Tibial nerve (tissue), 4 donors: Measurements from ENCODE around the gene WDR72. TPM values are rescaled to one million over a fixed set of nuclear protein-coding genes. Genes with fewer than 3 reads are reported as not detected.
"Not testable (repeated sequence)": the region's sequence is repeated elsewhere in the genome, so short reads cannot be mapped to it uniquely, and the experiment has no call there.

Source experiments
- DNase-seq, 2 donors: peaks; one replicate each; pipeline ENCODE4 v3.0.0-alpha.2; 2019; ENCODE audit warnings: low spot score in 2 of 2
- H3K27ac ChIP-seq, 4 donors: fragments of 200-600 bp; sonication (generic) in 3 of 4; one replicate each; pipeline ENCODE4 v1.5.1; 2017 to 2019; ENCODE audit warnings: mild to moderate bottlenecking in 1 of 4
- H3K27me3 ChIP-seq, 2 donors: fragments of 200-600 bp; sonication (generic) in 1 of 2; one replicate each; pipeline versions ENCODE4 v1.5.1 to v1.6.0; 2017 to 2019
- H3K36me3 ChIP-seq, 3 donors: fragments of 200-600 bp; sonication (generic); one replicate each; pipeline ENCODE4 v1.5.1; 2018 to 2019
- H3K4me1 ChIP-seq, 4 donors: fragments of 200-600 bp; sonication (generic) in 3 of 4; one replicate each; pipeline ENCODE4 v1.5.1; 2017 to 2019
- H3K4me3 ChIP-seq, 4 donors: fragments of 200-600 bp; sonication (generic) in 3 of 4; one replicate each; pipeline ENCODE4 v1.5.1; 2017 to 2019; ENCODE audit warnings: mild to moderate bottlenecking in 1 of 4, moderate library complexity in 1 of 4
- H3K9me3 ChIP-seq, 4 donors: fragments of 200-600 bp; sonication (generic) in 3 of 4; one replicate each; pipeline ENCODE4 v1.5.1; 2017 to 2019
- EP300 ChIP-seq, 2 donors: sonication (generic); formaldehyde crosslinking; IDR thresholded peaks; one replicate each; pipeline ENCODE4 v1.6.1; 2017; ENCODE audit warnings: antibody characterized with exemption in 2 of 2, mild to moderate bottlenecking in 1 of 2
- POLR2A ChIP-seq, 2 donors: fragments of 450-650 bp; IDR thresholded peaks; one replicate each; pipeline ENCODE4 v1.6.1; 2017; ENCODE audit warnings: antibody characterized with exemption in 2 of 2, mild to moderate bottlenecking in 2 of 2, moderate library complexity in 2 of 2
- WGBS, 2 donors: methylation state at CpG; one replicate each; pipeline ENCODE4 v1.1.5; 2018; 5-methylcytosine and 5-hydroxymethylcytosine counted together
- total RNA-seq, 4 donors: library from RNA; depleted of rRNA; stranded (reverse); fragments of >200 nt; gene quantifications; one replicate each; pipeline ENCODE4 v1.1.0, GENCODE V29; 2016
- TF ChIP-seq, protein P1 (sequence below), 5 experiments: fragments of 200-600 bp in 3 of 5; fragments of 450-650 bp in 2 of 5; sonication (generic) in 3 of 5; IDR thresholded peaks; one replicate each; pipeline ENCODE4 v1.5.1; 2016 to 2019; ENCODE audit warnings: antibody characterized with exemption in 5 of 5, mild to moderate bottlenecking in 3 of 5, moderate library complexity in 2 of 5

The WDR72 gene
- total RNA-seq, 4 donors from 2014 or later = not detected

DNA sequence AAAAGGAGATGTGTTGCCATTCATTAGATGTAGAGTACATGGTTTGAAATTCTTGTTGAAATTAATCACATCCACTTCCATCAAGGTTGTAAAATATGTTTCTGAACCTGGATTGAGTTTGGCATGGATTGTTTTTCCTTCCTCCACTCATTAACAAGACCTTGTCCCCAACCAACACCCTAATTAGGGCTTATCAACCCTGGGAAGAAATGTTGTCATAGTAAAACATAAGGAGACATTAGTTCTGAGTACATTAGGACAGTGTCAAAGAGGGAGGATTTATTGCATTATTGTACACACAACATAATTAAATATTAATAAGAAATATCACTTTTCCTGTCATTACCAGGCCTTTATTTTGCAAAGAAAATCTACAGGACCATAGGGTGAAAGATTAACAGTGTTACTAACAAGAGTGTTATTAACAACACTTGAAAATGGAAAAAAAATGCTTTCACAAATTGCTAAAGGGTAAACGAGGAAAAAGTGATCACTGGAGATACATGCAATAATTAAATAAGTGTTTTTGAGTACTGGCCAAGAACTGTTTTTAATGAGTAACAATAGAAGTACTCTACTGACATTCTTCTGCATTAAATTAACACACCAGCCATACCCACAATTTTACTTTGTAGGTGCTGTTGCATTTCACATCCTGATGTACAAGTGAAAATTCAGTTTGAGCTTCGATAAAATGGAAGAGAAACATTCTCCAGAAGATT is 30.4 kb upstream of the WDR72 start:
- Histone ChIP-seq H3K27me3 (no peaks in the 10 kb centered on the region), H3K36me3 (no peaks in the 10 kb centered on the region), H3K4me3 (no peak overlapping the region), H3K9me3 (no peaks in the 10 kb centered on the region), H3K27ac (no peak overlapping the region), H3K4me1 (no peaks in the 10 kb centered on the region)
- no peak for DNase-seq
- WGBS, 2 donors = 35 to 53% methylated on average over 2 of the region's 2 CpGs
- TF ChIP-seq EP300 (IDR thresholded peaks at IDR 0.05) = no peak
- TF ChIP-seq POLR2A (IDR thresholded peaks at IDR 0.05) = no peak
- TF ChIP-seq, protein P1, sequence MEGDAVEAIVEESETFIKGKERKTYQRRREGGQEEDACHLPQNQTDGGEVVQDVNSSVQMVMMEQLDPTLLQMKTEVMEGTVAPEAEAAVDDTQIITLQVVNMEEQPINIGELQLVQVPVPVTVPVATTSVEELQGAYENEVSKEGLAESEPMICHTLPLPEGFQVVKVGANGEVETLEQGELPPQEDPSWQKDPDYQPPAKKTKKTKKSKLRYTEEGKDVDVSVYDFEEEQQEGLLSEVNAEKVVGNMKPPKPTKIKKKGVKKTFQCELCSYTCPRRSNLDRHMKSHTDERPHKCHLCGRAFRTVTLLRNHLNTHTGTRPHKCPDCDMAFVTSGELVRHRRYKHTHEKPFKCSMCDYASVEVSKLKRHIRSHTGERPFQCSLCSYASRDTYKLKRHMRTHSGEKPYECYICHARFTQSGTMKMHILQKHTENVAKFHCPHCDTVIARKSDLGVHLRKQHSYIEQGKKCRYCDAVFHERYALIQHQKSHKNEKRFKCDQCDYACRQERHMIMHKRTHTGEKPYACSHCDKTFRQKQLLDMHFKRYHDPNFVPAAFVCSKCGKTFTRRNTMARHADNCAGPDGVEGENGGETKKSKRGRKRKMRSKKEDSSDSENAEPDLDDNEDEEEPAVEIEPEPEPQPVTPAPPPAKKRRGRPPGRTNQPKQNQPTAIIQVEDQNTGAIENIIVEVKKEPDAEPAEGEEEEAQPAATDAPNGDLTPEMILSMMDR (IDR thresholded peaks at IDR 0.05) = no peak

DNA sequence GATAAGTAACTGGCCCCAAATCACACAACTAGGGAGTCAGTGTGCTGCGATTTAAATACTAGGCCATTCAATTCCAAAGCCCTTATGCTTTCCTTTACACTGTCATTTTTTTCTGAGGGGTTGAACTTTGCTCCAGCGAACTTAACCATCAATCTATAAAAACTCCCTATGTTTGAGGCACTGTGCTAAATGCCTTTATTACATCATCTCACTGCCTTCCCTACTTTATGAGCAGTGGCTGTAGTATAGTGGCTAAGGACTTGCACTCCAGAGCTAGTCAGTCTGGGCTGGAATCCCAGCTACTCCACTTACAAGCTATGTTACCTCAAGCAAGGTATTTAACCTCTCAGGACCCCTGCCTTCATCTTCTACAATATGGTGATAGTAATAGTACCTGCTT is 26.9 kb upstream of the WDR72 start:
- Histone ChIP-seq H3K4me1 (no peaks in the 10 kb centered on the region), H3K9me3 (no peaks in the 10 kb centered on the region), H3K4me3 (no peak overlapping the region), H3K36me3 (no peaks in the 10 kb centered on the region), H3K27ac (no peak overlapping the region), H3K27me3 (no peaks in the 10 kb centered on the region)
- TF ChIP-seq EP300 (IDR thresholded peaks at IDR 0.05) (no peak), POLR2A (IDR thresholded peaks at IDR 0.05) (no peak)
- TF ChIP-seq, protein P1 (IDR thresholded peaks at IDR 0.05) = no peak
- WGBS, 2 donors = 62 to 80% methylated on average over 2 of the region's 2 CpGs
- no peak for DNase-seq

DNA sequence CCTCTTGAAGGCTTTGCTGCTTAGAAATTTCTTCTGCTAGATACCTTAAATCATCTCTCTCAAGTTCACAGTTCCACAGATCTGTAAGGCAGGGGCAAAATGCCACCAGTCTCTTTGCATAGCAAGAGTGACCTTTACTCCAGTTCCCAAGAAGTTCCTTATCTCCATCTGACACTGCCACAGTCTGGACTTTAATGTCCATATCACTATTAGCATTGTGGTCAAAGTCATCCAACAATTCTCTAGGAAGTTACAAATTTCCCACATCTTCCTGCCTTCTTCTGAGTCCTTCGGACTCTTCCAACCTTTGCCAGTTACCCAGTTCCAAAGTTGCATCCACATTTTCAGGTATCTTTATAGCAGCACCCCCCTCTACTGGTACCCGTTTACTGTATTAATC is 25.8 kb upstream of the WDR72 start:
- not testable (repeated sequence) for H3K9me3 ChIP-seq, H3K4me3 ChIP-seq, H3K27me3 ChIP-seq, DNase-seq, H3K27ac ChIP-seq, H3K4me1 ChIP-seq, H3K36me3 ChIP-seq
- WGBS, 2 donors = 84 to 88% methylated on average over 2 of the region's 2 CpGs

DNA sequence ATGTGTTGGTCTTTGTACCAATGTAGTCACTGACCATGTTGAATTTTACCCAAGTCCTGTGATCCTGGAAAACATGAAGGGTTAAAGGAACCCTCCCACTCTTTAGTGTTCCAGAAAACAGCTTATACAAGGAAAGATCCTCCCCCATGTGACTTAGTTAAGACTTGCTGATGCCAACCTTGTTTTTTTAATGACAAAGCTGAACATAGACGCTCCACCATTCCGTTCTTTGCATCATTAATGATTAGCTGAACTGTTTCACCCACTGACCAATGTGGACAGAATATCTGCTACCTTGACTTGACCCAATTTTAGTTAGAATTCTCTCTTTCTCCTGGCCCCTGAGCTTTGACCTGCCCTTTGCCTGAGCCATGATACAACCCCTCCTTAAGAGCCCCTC is 3.5 kb upstream of the WDR72 start:
- 83 to 90% methylated on average over 2 of the region's 2 CpGs for WGBS, 2 donors
- no peak overlapping the region for H3K27ac ChIP-seq
- no peaks in the 10 kb centered on the region for H3K36me3 ChIP-seq
- TF ChIP-seq POLR2A (IDR thresholded peaks at IDR 0.05) (no peak), EP300 (IDR thresholded peaks at IDR 0.05) (no peak)
- TF ChIP-seq, protein P1 (IDR thresholded peaks at IDR 0.05) = no peak
- no peak overlapping the region for H3K4me3 ChIP-seq
- DNase-seq = no peak
- H3K9me3 ChIP-seq = no peaks in the 10 kb centered on the region
- no peaks in the 10 kb centered on the region for H3K4me1 ChIP-seq
- peaks cover 0 to 28% of the 10 kb centered on the region in 2 donors for H3K27me3 ChIP-seq

DNA sequence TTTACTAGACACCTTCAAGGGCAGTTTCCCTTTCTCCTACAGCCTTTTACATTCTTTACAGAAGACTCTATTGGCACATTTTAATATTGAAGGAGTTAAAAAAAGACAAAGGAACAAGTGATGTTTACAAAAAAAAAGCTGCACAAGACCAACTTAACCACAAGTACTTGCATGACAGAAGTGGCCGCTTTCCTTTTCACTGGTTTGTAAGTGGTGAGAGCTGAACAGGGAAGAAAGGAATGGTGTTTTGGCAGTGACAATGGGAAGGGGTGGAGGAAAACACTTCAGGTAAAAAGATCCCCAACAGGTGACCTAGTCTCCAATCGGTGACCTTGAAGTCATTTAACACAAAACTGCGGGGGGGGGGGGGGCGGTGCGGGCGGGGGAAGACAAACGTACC is 1.1 kb downstream of the WDR72 start:
- 14 to 18% methylated on average over 7 of the region's 7 CpGs for WGBS, 2 donors
- TF ChIP-seq, protein P1 (IDR thresholded peaks at IDR 0.05) = no peak
- TF ChIP-seq EP300 (IDR thresholded peaks at IDR 0.05) = no peak
- TF ChIP-seq POLR2A (IDR thresholded peaks at IDR 0.05) = no peak
- H3K4me1 ChIP-seq = no peaks in the 10 kb centered on the region

More for the DNA sequence above, 1.1 kb downstream of the WDR72 start:
- Histone ChIP-seq H3K27ac (no peak overlapping the region), H3K27me3 (peaks cover 0 to 28% of the 10 kb centered on the region in 2 donors), H3K36me3 (no peaks in the 10 kb centered on the region), H3K4me3 (no peak overlapping the region), H3K9me3 (no peaks in the 10 kb centered on the region)
- no peak for DNase-seq
